T follicular helper cell (primary cell): Measurements from ENCODE around the gene GSTM2.
"Not testable (repeated sequence)": the region's sequence is repeated elsewhere in the genome, so short reads cannot be mapped to it uniquely, and the experiment has no call there.

ENCODE experiments used
- DNase-seq: peaks from one replicate; pipeline ENCODE4 v3.0.0-alpha.2; 2020; ENCODE audit warnings: low read depth

GSTM2 gene

GRCh38 chr1:109644670-109645069 lies 23.2 kb upstream of the GSTM2 start:
- no peak for DNase-seq

GRCh38 chr1:109649491-109649914 lies 18.4 kb upstream of the GSTM2 start:
- DNase-seq = no peak

- no peak for DNase-seq
Observed at GRCh38 chr1:109650609-109651008, 17.2 kb upstream of the GSTM2 start.

- no peak for DNase-seq
Observed at GRCh38 chr1:109652402-109652801, 15.5 kb upstream of the GSTM2 start.

GRCh38 chr1:109653306-109653705 lies 14.6 kb upstream of the GSTM2 start:
- no peak for DNase-seq

- DNase-seq = no peak
Observed at GRCh38 chr1:109654519-109654918, 13.3 kb upstream of the GSTM2 start.

DNA sequence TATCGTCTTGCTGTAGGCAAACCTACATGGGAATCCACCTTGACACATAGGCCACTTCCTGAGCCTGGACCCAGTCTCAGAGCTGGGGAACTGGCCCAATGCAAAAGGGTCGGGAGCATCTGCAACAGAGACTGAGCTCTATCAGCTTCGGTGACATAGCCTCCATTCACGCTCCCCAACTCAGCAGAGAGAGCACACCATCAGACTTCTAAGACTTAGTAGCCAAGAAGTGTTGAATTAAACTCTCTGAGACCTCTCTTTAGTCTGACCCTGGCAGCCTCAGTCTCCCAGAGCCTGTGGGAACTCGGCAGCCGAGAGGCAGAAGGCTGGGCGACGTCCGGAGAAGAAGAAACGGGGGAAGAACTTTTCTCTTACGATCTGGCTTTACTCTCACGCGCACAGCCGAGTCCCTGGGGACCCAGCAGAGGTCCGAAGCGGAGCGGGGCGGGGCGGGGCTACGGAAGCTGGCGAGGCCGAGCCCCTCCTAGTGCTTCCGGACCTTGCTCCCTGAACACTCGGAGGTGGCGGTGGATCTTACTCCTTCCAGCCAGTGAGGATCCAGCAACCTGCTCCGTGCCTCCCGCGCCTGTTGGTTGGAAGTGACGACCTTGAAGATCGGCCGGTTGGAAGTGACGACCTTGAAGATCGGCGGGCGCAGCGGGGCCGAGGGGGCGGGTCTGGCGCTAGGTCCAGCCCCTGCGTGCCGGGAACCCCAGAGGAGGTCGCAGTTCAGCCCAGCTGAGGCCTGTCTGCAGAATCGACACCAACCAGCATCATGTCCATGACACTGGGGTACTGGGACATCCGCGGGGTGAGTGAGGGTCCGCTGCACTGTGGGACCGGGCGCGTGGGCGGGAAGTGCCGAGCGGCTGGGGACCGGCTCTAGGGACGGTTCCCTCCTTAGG lies 12.0 kb upstream of the GSTM2 start, which contains the start of gene GSTM4:
GSTM4 (plus strand) TSS at position 485 of the 905 bp plus-strand sequence; CDS start at position 776, 291 bp downstream.
- peak; percentile 31 for DNase-seq

DNA sequence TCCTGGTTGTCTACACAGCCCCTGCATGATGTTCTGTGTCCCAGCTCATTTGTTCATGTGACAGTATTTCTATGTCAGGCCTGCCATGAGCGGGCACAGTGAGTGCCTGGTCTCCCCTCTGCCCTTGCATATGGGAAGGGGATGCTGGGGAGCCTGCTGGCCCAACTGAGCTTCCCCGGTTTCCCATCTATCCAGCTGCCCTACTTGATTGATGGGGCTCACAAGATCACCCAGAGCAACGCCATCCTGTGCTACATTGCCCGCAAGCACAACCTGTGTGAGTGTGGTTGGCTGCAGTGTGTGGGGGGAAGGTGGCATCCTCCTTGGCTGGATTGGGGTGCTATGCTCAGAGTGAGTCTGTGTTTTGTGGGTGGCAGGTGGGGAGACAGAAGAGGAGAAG lies 10.5 kb upstream of the GSTM2 start:
- no peak for DNase-seq

- no peak for DNase-seq
Observed at GRCh38 chr1:109657970-109658369, 9.9 kb upstream of the GSTM2 start.

GRCh38 chr1:109658533-109659042 lies 9.3 kb upstream of the GSTM2 start:
- no peak for DNase-seq

GRCh38 chr1:109659145-109659544 lies 8.7 kb upstream of the GSTM2 start:
- no peak for DNase-seq

DNA sequence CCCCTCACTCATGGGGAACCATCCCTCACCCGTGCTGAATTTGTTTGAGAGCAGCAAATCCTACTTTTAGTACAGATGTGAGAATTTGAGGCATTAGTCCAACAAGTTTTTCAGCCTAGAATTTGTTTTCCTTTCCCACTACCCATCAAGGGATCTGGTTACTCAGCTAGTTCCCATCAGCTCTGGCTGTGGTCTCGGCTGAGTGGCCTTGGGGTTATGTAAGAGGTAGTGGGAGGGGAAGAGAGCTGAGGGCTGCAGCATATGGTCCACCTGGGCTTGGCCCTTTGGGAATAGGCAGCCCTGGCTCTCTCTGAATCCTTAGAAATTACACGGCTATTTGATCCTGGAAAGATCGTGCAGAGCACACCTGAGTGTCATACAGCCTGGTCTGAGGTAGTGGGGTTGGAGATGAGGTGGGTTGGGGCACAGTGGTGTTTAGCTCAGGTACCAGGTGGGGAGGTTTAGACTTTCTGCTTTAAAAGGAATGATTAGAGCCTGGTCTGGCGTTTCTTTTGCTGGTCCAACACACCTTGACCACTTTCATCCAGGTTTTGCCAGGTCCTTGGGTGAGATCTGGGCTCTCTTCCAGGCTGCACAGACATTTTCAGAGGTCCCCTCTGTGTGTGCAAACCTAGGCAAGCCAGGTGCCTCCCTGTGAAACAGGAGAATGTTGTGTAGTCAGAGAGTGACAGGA lies 7.7 kb upstream of the GSTM2 start:
- no peak for DNase-seq

DNA sequence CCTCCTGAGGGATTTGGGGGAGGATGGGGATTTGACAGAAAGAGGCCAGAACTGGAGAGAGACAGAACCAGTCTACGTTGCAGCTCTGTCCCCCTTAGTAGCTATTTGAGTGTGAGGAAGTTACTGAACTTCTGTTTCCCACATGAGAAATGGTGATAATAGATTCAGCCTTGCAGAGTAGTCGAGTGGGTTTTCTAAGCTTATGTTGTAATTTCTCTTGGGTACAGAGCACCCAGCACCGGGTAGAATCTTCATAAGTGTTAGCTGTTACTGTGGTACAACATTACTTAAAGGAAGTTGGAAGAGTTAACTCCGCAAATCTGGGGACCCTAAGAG lies 7.2 kb upstream of the GSTM2 start:
- not testable (repeated sequence) for DNase-seq

GRCh38 chr1:109661391-109661790 lies 6.5 kb upstream of the GSTM2 start:
- no peak for DNase-seq

DNA sequence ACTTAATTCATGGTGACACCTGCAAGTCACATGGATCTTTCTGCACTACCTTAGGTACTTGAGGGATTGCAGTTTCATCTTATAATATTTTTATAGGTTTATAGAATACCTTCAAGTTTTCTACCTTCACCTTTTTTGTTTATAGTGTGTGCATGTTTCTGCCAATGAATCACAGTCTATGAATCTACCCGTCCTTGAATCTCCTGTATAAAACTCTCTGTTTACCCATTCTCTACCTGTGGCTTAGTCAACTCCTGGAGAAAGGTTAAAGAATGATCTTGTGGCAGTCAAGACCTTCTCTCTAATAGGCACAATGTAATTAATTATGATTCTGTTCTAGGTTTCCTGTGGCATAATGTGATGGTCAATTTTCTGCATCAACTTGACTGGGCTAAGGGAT lies 3.2 kb upstream of the GSTM2 start:
- no peak for DNase-seq

DNA sequence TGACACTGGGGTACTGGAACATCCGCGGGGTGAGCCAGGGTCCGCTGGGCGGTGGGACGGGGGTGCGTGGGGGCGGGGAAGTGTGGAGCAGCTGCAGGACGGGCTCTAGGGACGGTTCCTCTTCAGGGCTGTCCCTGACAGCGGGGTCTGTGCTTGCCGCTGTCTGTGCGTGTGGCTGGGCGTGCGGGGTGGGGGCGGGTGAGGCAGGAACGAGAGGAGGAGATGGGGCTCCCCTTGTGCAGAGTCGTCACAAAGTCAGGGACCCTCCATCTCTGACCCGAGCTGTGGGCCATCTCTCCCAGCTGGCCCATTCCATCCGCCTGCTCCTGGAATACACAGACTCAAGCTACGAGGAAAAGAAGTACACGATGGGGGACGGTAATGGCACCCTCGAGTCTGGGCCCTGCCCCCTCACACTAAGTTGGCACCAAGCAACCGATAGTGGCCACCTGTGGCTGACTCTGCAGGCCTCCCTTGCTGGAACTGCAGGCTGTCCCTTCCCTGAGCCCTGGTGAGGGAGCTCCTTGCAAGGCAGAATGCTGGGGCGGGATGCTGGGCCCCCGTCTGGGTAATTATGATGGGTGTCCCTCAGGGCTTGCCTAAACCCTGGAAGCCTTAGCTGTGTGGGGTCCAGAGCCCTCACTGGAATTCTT lies 392 bp downstream of the GSTM2 start:
- DNase-seq = no peak

GRCh38 chr1:109669246-109669948 lies 1.5 kb downstream of the GSTM2 start:
- no peak for DNase-seq

DNA sequence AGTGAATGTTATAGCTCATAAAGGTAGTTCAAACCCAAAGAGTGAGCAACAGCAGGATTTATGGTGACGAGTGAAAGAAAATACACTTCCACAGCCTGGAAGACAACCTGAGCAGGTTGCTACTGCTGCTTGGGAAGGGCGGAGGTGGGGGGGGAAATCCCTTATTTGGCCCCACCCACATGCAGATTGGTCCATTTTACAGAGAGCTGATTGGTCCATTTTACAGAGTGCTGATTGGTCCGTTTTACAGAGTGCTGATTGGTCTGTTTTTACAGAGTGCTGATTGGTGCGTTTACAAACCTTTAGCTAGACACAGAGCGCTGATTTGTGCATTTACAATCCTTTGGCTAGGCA lies 2.1 kb downstream of the GSTM2 start:
- not testable (repeated sequence) for DNase-seq

DNA sequence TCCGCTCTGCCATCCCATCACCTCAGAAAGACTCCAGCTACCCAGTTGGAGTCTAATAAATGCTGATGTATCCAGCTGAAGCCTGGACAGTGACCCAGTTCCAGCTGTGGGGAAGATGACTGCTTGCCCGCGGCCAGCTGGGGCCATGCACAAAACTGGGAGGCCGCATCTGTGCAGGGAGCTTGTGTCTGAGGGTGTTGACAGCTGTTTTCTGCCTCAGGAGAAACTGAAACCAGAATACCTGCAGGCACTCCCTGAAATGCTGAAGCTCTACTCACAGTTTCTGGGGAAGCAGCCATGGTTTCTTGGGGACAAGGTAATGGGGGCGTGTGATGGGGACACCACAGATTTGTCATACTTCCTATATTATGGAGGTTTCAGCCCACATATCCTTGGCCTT lies 3.2 kb downstream of the GSTM2 start:
- no peak for DNase-seq

DNA sequence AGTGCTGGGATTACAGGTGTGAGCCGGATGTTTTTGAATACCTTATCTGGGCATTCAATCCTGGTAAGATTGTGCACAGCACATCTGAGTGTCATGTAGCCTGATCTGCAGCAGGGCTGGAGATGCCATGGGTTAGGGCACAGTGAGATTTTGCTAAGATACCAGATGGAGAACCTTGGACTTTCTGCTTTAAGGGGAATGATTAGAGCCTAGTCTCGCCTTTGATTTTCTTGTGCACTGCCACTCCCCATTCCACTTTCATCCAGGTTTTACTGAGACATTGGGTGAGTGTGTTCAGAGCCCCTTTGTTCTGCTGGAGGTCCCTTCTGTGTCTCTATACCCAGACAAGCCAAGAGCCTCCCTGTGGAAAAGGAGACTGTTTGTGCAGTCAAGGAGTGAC lies 6.0 kb downstream of the GSTM2 start:
- not testable (repeated sequence) for DNase-seq

- DNase-seq = not testable (repeated sequence)
Observed at GRCh38 chr1:109676683-109677381, 9.0 kb downstream of the GSTM2 start.
